HG03439 (cell line): ENCODE measurements around the gene LRRC74A.

Source experiments
- ATAC-seq: cut with Tn5 transposase; IDR thresholded peaks from one replicate; pipeline ENCODE4 v1.9.1; 2021; ENCODE audit warnings: mild to moderate bottlenecking, moderate library complexity; ENCODE audit not compliant: unreplicated experiment

The LRRC74A gene

GRCh38 chr14:76844223-76844622, 18.0 kb downstream of the LRRC74A start:
- no peak for ATAC-seq

DNA sequence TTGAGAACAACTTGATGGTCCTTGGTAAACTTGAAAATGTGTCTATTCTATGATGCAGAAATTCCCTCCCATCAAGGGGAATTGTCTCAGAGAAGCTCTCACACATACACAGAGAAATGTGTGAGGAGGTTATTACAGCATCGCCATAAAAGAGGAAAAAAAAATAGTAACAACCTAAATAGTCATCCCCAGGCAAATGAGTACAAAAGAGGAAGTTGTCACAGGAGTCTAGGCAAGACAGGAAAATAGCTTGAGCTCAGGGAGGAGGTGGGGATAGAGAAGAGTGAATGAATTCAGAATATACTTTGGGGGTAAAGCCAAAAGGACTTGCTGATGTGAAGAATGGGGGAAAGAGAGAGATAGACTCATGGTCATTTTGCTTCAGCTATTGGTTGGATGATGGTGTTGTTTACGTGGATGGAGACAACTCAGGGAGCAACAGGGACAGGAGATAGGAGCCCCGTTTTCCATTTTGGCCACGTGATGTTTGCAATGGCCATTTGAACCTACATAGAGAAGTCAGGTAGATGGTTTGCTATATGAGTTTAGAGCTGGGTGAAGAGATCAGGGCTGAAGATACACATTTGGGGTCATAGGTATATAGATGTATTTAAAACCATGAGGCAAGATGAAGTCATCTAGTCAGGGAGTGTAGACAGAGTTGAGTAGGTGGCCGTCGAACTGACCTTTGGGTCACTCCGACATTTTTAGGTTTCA, 20.3 kb downstream of the LRRC74A start:
- no peak for ATAC-seq

GRCh38 chr14:76848879-76849278, 22.7 kb downstream of the LRRC74A start:
- ATAC-seq, result no peak

DNA sequence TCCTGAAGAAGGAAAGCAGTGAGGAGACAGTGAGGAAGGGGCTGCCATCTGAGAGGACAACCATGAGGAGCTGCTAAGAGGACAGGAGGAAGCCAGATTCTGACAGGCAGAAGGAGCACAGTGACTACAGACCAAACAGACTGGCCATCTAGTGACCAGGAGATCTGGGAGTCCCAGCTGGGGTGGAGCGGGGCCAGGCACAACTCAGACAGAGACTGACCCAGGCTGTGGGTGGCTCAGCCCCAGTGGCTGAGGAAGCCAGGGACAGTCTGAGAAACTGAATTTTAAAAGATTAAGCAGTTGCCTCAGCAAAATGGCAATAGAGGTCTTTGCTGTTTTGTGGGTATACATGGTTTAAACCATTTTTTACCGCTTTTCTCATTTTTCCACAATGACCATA, 28.9 kb downstream of the LRRC74A start:
- ATAC-seq, result no peak

- no peak for ATAC-seq
These were observed 30.6 kb downstream of the LRRC74A start for GRCh38 chr14:76856769-76857168.

GRCh38 chr14:76861574-76862255, 35.5 kb downstream of the LRRC74A start:
- no peak for ATAC-seq

DNA sequence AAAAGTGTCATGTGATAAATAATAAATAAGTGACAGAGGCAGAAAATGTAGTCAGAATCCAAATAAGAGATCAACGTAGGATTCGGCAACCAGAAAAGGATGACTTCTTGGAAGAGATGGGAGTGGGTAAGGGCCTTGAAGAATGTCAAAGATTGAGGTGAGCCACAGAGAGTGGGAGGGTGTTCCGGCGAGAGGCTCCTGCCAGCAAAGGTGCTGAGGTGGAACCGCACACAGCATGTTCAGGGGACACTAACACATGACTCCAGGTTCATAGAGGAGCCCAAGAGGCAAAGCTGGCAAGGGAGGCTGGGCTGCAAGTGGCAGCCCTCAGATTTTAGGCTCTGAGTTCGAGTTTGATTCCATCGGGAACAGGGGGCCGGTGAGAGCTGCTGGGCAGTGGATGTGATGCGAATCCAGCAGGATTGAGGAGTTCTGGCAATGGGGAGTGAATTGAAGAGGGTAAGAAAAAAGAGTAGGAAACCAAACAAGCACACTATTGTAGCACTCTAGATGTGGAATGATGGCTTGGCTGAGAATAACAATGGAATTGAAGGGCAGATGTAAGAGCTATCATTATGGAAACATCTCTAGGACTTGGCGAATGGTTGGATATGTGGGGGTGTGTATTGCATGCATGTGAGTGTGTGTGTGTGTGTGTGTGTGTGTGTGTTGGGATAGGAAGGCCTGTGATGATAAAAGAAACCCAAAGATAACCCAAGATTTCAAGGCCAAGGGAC, 36.5 kb downstream of the LRRC74A start:
- ATAC-seq, result no peak

- ATAC-seq, result no peak
These were observed 37.7 kb downstream of the LRRC74A start for GRCh38 chr14:76863724-76864407.

DNA sequence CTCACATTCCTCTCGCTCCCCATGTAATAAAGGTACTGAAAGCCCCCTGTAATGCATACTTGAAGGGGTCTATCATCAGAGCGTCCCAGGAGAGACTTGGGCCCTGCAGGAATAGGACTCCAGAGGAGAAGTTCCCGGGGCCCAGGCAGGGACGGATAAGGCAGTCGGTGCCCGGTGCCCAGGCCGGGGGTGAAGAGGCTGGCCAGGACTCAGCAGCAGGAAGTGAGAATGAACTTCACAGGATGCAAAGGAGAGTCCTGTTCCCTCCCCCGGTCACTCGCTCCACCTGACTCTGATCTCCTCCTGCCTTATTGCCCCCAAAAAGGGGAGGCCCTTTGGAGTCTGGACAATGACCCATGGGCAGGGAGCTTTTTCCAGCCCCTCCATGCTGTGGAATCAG, 40.2 kb downstream of the LRRC74A start:
- ATAC-seq, result no peak

DNA sequence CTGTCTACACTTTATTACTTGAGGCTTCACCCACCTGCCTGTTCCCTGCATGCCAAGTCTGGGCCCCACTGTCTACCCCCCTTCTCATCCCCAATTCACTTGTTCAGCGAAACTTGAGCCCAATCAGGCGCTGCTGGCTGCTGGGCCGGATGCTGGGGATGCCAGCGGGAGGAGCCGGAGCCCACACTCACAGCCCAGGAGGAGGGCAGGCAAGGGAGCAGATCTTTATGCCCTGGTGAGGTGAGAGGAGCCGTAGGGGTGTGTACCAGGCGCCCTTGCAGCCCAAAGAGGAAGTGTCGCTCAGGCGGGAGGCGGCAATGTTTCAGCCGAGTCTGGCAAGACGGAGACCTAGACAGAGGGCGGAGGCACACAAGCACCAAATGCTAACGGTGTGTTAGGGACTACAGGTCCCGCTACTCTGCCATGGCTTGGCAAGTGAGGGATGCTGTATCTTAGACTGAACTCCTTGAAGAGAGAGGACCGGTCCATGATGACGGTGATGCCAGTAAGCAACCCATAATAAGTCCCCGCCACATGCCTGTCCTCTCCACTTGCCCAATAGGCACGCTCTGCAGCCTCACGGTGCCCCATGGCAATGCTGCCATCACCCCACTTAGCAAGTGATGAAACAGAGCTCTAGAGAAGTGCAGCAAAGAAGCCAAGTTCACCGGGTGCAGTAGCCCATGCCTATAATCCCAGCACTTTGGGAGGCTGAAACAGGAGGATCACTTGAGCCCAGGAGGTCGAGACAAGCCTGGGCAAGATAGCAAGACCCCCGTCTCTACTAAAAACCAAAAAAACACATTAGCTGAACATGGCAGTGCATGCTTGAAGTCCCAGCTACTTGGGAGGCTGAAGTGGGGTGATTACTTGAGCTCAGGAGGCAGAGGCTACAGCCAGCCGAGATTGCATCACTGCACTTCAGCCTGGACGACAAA, 41.6 kb downstream of the LRRC74A start:
- ATAC-seq, result no peak

GRCh38 chr14:76868454-76869170, 42.4 kb downstream of the LRRC74A start:
- ATAC-seq, result no peak

DNA sequence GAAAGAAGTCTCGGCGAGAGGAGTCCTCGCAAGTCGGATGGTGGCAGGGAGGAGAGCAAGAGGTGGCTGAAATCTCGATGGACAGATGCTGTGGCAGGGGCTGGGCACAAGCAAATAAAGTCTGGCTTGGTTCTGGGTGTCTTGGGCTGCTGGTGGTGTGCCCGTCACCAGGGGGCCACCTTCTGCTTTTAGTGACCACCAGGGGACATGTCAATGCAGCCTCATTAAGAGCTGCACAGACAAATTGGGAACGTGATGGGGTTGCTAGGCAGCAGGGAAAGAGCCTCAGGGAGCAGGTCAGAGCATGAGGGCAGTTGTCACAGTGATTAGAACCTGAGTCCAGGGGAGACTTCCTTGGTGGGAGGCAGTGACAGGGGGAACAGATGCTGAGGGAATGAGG, 44.0 kb downstream of the LRRC74A start:
- no peak for ATAC-seq

GRCh38 chr14:76872796-76873432, 46.7 kb downstream of the LRRC74A start:
- ATAC-seq, result no peak

DNA sequence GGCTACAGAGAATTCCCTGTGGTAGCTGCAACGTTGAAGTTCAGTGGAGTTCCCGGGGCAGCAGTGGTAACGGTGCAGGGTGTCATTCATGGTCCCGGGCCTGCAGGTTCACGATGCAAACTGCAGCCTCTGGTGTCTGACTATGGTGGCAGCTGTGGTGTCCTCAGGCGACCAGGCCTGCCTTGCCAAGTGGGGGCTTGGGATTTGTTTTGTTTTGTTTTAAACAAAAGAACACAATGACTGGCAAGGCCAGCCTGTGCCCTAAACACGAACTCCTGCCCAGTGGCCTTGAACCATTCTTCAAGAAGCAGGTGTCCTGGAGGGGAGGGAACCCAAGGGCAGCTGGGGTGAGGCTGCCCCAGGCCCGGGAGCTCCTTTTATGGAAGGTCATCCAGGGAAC, 48.5 kb downstream of the LRRC74A start:
- no peak for ATAC-seq

- ATAC-seq, result no peak
These were observed 49.9 kb downstream of the LRRC74A start for GRCh38 chr14:76876076-76876475.

GRCh38 chr14:76877871-76878270, 51.7 kb downstream of the LRRC74A start:
- ATAC-seq, result no peak

DNA sequence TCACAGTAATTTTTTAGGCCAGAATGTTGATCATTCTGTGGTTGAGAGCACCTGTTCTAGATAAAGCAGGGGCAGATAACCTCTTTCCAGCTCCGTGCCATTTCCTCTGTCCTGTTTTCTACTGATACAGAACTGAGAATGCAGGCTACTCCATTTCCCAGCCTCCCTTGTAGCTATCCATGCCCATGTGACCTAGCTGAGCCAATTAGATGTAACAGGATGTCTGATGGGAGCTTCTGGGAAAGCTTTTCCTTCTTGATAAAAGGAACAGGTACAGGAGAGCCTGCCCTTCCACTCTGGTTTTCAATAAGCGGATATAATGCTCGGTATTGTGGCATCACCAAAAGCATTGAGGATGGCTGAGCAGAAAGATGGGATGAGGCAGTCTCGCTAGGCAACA, 54.2 kb downstream of the LRRC74A start:
- ATAC-seq, result no peak

DNA sequence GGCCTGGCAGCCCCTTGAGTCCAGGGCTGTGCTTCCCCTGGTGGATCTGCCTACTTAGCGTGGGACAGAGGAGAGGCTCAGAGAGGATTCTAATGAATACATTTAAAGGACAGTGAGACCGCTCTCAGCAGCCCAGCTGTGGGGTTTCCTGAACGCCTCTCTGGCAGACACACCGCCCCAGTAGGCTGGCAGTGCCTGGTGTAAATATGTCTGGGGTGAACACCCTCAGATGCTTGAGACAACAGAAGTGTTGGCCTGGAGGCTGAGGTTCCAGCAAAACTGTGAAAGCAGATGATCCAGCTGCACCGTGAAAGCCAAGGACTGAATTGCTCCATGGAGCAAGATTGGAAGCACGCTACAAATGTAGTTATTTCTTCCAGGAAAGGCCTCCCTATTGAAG, 55.1 kb downstream of the LRRC74A start:
- no peak for ATAC-seq

DNA sequence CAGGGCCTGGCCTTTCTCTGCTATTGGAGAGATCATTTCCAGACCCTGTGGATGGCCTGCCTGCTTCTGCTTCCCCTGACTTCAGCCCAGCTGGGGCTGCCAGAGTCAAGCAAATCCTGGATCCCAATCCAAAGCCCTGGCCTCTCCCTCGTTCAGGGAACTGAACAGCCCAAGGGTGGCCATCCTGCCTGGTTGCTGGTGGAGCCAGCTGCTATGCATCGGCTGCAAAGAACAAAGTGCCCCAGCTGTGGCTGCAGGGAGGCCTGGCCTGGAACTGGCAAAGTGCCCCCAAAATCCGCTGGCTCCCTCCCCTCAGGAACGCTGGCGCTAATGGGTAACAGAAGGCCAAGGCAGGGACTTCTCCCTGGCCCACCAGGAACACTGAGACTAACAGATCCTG, 56.4 kb downstream of the LRRC74A start:
- no peak for ATAC-seq
